SIG-M5 (cell line): Measurements from ENCODE around the gene HNMT.

Source experiments
- DNase-seq: peaks from one replicate; lab custom pipeline; 2025; lab: John Stamatoyannopoulos, UW

HNMT gene

DNA sequence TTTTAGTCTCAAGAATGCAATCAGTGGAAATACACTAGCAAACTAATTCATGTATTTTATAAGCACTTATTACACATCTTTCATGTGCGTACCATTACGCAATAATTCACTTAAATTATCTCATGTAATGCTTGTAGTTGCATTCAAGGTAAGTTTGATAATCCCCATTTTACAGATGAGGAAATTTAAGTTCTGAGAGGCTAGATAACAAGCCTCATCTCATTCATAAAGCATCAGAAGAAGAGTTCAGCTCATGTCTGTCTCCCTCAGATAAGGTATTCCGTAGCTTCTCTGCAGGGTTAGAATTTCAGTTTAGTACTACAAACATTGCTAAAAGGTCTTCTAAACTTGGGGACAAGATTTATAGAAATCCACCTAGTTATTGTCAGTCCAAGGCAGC lies 47.8 kb downstream of the HNMT start:
- DNase-seq = no peak

DNA sequence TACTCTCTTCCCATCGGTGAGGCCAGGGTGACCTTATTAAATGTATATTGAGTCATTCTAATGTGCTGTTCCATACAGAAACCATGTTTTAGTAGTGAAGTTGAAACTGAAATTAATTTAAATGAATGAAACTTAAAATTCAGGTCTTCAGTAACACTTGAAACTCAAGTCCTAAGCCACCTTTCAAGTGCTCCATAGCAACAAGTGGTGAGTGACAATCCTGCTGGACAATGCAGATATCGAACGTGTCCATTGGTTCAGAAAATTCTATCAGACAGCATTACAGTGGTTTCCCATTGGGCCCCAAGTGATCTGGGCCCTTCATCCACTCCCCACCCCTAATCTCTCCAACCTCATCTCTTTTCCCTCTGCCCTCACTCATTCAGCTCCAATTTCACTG lies 48.7 kb downstream of the HNMT start:
- DNase-seq = no peak

DNA sequence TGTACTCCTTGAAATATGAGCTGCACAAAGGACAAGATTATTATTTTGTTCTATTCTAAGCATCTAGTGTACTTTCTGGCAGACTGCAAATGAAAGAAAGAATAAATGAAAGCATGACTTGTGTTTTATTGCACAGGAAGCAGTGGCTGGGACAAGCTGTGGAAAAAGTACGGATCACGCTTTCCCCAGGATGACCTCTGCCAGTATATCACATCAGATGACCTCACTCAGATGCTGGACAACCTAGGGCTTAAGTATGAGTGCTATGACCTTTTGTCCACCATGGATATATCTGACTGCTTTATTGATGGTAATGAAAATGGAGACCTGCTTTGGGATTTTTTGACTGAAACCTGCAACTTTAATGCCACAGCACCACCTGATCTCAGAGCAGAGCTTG lies 49.4 kb downstream of the HNMT start:
- DNase-seq = no peak

DNA sequence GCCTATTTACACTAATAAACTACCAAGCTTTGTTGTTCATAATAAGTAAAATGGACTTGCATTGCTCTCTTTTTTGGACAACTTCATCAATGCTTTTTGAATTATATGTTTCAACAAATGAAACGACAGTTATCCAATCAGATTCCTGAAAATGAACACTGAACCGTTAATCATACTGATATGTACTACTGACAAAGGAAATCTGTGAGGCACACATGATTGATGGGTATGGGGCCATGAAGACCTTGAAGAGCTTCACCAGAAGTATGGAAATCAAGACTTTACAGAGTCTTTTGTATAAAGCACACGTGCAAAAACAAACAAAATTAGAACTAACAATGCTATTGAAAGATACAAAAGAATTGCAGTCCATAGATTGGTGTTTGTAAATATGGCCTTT lies 51.2 kb downstream of the HNMT start:
- no peak for DNase-seq

DNA sequence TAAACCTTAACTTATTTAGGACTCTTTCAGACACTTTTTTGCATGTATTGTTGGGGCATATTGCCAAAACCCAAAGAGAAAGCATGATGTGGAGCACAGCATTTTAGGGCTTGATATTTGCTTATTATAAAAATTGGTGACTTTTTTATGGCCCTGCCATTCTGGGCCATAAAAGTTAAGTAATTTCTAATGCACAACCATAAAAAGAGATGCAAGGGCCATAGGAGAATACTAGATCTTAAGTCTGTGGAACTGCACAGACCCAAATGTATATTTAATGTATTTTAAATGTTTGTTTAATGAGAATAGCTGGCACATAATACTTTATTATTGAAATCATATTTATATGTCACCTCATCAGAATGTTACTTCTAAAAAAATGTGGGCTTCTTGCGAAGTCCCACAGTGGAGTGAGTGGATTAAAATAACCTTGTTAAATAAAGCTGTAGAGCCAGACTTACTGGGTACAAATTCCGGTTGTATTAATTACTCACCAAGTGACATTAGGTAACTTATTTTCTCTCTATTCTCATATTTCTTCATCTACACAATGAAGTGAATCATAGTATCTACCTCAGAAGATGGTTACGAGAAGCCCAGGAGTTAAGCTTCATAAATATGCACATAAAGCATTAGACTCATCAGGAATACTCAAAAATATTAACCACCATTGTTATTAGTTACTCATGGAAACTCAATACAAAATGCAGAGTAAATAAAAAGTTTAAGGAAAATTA lies 52.2 kb downstream of the HNMT start:
- DNase-seq = no peak

DNA sequence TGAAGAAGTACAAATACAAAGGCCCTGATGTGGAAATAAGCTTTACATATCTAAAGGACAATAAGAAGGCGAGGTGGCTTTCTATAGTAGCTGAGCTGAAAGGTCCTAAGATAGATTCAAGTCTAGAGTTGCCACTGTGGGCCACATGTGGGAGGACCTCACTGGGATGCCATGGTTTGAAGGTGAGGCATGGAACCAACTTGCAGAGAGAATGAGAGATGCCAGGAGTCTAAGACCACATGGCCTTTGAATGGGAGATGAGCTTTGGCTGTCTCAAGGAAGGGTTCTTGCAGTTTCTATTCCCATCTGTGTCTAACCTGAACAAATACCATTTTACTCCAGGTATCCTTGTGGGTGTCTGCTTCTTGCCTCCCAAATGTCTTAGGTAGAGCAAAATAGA lies 53.6 kb downstream of the HNMT start:
- DNase-seq = no peak

DNA sequence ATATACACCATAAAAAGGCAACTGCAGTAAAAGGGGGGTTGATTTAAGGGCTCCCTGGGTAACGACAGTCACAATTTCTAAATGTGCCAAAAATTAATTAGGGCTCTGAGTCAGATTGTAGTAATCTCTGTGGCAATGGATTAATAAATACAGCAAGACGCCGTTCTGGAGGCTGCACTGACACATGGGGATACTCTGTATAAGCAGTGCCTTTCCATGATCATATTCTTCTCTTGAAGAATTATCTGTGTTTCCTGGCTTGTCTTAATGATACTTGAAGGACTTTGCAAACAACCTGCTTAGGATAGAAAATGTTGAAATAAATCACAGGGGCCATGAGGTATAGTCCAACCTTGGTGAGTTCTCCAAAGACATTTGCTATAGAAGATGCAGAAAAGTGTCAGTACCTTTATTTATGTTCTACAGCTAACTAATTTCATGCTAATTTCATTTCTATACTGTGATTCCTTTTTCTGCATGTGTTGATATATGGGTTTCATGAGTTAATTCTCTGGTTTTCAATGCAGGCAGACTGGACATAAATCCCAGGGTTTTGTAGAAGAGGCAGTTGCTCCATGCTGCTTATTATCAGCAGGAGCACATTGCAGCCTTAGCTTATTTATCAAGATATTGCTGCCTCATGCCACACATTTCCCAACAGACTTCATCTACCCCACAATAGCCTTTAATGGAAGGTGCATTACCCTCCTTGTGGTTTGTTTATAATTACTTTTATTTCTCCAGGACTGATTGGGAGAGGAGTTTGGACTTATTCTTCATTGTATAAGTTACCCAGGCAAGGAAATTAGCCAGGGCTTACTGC lies 54.8 kb downstream of the HNMT start:
- DNase-seq = no peak

DNA sequence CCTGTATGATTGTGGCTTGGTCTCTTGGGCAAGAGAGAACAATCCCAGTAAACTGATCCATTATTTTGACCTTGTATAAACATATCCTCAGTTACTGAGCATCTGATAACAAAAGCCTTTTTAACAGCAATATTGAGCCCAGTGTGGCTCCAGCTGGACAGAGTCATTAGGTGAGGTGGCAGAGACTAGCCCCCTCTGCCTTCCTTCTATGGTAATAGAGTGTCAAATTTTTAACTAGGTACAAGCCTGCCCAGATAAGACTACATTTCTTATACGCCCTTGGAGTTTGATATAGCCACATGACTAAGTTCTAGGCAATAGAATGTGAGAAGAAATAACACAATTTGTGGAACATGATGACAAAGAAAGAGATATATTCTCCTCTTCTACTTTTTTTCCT lies 56.2 kb downstream of the HNMT start:
- DNase-seq = no peak

DNA sequence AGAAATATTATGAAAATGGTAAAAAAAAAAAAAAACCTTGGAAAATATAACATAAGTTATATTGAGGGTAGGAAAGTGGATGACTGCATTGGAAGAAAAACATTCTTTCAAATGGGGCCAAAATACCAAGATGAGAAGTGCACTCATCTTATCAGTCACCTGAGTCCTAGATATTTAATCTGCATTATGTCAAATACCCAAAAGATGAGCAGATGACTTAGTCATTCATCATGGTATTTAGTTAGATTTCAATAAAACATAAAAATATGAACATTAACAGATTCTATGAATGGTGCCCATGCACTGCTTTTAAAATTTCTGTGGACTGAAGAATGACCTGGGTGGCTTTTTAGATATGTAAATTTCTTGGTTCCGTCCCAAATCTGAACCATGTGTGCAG lies 56.9 kb downstream of the HNMT start:
- DNase-seq = no peak

DNA sequence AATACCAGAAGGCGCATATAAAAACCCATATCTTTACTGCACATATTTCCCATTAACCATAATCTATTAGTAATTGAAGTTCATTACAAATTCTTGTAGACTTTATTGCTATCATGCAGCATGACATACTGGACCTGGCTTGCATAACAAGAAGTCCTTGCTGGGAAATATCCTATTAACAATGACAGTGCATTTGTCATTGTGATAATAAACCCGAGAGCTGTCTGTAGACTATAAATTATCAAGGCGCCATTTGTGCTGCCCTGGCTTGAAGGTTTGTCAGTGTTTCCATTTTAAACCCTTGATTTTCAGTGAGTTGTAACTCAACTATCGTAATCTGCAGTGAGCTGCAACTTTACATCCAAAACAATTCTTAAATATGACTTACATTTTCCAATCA lies 59.0 kb downstream of the HNMT start:
- no peak for DNase-seq

DNA sequence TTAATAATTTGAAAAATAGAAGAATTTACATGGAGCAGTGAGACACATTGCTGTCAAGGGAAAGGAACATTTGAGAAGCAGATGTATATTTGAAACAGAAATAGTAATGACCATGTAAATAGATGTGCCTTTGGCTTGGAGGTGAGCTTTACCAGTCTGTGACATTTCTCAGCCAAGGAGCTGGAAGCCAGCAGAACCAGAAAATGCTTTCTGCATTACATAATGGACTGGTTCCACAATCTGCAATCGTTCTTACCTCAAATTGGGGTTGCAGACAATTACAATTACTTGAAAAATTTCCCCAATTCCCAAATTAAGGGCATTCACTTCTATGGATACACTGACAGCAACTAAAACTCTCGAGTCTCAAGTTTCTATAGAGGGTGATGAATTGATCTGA lies 59.7 kb downstream of the HNMT start:
- no peak for DNase-seq

DNA sequence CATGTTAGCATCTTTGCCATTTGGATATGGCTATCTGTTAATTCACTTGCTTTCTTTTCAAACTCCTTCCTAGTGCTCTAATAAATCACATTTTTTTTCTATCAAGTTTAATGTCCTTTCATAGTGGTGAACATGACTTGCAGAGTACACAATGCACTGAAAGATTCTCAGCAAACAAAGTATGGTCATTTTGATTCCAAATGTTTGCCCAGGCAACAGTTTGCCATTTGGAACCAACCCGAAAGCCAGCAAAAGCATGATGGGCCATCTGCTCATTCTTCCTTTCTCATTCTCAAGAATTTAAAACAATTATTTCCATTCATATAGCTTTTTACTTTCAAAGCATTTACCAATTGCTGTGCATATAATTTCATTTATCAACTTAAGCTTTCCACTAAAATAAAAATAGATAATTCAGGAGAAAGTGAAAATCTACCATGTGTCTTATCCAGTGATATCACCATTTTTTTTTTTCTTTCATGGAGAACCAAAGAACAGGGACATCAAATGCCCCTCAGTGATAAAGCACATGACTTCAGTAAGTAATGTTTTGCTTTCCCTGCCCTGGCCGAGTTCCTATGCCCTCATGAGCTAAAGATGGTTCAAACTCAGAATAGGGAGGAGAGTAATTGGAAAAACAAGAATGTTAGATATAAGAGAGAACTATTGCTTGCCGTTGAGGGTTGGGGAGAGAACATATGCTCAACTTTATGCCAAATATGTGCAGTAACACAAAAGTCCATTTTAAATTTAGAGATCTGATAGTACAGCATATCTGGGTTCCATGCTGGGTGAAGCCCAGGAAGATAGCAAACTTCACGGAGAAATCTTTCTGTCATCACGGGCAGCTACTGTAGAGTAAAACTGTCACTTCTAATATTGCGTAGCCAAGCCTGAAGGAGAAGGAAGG lies 62.1 kb downstream of the HNMT start:
- no peak for DNase-seq

DNA sequence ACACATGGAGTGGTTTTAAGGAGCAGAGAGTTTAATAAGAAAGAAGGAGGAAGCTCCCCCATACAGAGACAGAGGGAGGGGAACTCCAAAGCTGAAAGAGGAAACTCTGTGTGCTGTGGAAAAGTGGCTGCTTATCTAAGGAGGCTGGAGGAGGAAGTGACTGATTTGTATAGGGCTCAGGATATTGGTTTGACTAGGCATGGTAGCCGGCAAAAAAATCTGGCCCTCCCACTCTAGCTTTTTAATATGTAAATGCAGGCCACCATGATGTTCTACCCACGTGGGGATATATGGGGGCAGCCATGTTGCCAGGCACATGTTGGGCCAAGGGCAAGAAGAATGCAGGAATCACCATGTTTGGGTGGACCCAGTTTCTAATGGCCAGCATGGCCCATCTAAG lies 64.3 kb downstream of the HNMT start:
- DNase-seq = no peak

DNA sequence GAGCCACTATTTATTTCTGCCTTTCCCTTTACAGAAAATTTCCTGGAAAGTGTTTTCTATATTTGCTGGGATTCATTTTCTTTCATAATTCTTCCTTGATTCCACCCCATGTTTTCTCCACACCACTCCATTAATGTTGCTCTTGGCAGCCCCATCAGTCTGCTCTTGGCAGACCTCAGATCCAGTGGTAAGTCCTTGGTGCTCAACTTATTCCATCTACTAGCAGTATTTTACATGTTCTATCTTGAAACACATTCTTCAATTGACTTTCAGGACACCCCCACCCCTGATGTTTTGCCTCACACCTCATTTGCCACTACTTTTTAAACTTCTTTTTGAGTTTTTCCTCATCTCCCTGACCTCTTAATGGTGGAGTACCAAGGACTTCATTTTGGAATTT lies 65.0 kb downstream of the HNMT start:
- no peak for DNase-seq

DNA sequence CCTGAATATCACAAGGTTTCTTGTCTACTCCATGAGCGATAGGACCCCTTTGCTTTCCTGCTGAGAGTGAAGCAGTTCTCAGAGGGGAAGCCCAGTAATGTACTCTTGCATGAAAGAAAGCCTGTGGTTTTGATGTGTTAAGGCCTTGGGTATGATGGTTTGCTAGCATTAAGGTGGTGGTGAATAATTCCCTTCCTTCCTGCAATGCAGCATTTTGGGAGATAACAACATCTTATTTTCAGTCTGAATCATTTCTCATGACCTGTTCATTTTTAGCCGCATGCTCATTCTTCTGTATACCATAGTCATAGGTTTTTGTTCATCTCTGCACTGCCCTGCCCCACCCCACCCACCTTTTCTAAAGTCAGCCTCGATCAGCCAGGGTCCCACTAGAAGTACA lies 66.2 kb downstream of the HNMT start:
- DNase-seq = no peak

DNA sequence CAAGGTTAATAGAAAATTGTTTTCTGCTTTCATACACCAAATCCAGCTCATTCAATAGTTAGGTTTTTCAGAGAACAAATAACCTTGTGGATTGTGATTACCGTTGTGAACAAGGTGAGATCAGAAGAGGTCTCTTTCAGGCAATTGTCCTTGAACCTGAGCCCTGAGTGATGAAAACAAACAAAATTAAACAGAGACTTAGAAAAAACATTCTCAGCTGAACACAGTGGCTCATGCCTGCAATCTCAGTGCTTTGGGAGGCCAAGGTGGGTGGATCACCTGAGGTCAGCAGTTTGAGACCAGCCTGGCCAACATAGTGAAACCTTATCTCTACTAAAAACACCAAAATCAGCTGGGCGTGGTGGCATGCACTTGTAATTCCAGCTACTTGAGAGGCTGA lies 68.1 kb downstream of the HNMT start:
- no peak for DNase-seq

DNA sequence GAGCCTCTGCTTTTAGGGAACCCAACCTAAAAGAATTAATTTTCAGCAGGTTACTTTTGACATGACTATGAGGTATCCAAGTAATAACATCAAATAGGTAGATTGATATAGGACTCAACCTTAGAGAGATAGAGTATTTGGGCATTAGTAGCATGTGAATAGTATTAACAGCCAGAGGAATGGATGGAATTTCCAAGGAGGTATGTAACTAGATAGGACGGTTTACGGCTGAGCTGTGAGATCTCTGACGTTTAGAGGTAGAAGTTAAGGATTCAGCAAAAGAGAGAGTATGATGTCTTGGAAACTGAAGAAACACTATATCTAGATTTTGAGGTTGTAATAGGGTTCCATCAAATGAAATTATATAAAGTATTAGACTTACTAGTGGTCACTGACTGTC lies 70.3 kb downstream of the HNMT start:
- no peak for DNase-seq

DNA sequence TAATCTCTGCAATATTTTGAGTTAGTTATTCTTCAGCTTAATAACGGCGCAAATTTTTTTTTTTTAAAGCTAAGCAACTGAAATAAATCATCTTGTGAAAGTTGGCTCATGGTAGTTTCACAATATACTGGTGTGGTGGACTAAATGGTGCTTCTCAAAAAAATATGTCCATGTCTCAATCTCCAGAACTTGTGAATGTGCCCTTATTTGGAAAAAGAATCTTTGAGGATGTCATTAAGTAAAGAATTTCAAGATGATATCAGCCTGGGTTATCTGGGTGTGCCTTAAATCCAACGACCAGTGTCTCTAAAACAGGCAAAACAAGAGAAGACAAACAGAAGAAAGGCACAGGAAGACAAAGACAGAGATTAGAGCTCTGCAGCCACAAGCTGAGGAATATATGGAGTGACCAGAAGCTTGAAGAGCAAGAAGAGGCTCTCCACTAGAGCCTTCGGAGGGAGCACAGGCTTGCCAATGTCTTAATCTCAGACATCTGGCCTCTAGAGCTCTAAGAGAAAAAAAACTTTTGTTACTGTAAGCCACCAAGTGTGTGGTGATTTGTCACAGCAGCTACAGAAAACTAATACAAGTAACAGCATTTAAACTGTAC lies 71.4 kb downstream of the HNMT start:
- no peak for DNase-seq

DNA sequence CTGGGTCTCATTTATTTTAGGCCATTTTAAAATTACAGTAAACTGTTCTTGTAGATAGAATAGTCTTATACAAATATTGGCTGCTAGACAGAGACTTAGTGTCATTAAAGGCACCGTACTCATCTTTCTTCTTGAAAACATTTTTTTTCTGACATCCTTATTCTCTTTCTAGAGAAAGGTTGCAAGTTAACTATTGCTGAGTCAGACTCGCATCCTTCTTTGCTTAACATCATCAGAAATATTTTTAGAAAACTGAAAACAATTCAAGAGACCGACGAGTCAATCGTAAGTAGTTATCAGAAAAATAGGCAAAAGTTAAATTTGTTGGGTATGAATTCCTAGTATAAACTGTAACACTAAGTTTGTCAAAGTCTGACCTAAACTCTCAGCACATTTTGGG lies 72.2 kb downstream of the HNMT start:
- DNase-seq = no peak

DNA sequence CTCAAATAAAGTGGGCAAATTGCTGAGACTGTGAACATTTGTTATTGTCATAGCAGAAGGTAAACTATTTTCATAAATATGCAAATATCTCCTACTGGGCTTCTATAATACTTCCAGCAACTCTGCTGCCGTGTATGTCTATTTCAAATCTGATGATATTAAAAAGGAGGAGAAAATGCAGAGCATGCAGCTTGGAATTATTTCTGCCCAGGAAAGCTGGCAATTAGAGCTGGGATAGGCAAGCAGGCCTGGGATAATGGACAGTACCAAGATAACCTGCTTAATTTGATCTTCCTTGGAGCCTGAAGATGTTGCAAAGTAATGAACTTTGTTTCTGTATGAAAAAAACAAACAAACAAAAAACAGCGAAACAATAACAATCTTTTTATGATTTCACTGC lies 72.8 kb downstream of the HNMT start:
- no peak for DNase-seq

DNA sequence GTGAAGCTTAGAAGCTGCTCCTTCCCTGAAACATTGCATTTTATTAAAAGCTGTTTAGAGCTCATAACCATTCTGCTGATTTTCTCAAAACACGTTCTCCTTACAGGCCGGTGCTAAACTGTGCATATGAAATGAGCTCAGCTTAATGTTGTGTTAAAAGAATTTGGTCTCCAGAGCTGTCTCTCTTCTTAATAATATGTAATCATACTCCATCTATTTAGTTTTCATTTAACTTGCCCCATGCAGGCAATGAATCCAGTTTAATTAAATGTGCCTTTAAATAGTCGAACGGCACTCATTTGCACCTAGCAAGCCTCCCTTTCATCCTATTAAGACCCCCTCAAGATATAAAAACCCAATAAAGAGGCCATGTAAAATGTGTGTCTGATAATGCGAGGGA lies 76.3 kb downstream of the HNMT start:
- DNase-seq = no peak

DNA sequence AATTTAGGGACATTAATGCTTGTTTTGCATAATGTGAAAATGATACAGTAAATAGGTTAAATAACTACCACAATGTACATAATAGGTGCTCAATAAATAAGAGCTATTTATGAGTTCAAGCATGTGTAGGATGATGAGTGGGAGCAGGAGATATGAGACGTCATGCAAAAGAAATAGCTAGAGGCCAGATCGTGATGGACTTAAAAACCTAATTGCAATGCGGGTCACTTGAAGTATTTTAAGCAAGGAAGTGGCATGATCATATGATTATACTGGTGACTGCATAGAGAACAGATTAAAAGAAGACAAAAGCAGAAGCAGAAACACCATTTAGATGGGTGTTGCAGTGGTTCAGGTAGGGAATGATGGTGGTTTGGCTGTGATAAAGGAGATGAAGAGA lies 78.0 kb downstream of the HNMT start:
- no peak for DNase-seq
